ENCODE data around the gene ALDH1A3.

The ALDH1A3 gene

GRCh38 chr15:100901702-100902435 lies 22.2 kb downstream of the ALDH1A3 start:
- no peak for DNase-seq (ENCODE audit: low read depth in 2 of 2)

GRCh38 chr15:100902436-100903167 lies 23.0 kb downstream of the ALDH1A3 start:
- DNase-seq (ENCODE audit: low read depth in 2 of 2), result peak in 1 of 2 experiments; percentile 41

- DNase-seq (ENCODE audit: low read depth in 2 of 2), result no peak
Observed at GRCh38 chr15:100903168-100903554, 23.5 kb downstream of the ALDH1A3 start.

GRCh38 chr15:100905850-100906249 lies 26.2 kb downstream of the ALDH1A3 start:
- no peak for DNase-seq (ENCODE audit: low read depth in 2 of 2)

- no peak for DNase-seq (ENCODE audit: low read depth in 2 of 2)
Observed at GRCh38 chr15:100908466-100908865, 28.8 kb downstream of the ALDH1A3 start.

- DNase-seq (ENCODE audit: low read depth in 2 of 2), result no peak
Observed at GRCh38 chr15:100909565-100909964, 29.9 kb downstream of the ALDH1A3 start.

- DNase-seq (ENCODE audit: low read depth in 2 of 2), result no peak
Observed at GRCh38 chr15:100909989-100910955, 30.6 kb downstream of the ALDH1A3 start.

GRCh38 chr15:100911086-100911485 lies 31.5 kb downstream of the ALDH1A3 start:
- DNase-seq (ENCODE audit: low read depth in 2 of 2), result no peak

GRCh38 chr15:100913961-100914360 lies 34.3 kb downstream of the ALDH1A3 start:
- no peak for DNase-seq (ENCODE audit: low read depth in 2 of 2)

GRCh38 chr15:100914876-100915275 lies 35.2 kb downstream of the ALDH1A3 start:
- DNase-seq (ENCODE audit: low read depth in 2 of 2), result no peak

GRCh38 chr15:100918034-100918689 lies 38.5 kb downstream of the ALDH1A3 start:
- DNase-seq (ENCODE audit: low read depth in 2 of 2), result no peak

GRCh38 chr15:100918690-100919480 lies 39.3 kb downstream of the ALDH1A3 start, which contains the start of gene LRRK1:
TSS of gene LRRK1 (plus strand) at chr15:100919357. CDS start at chr15:100924633, 5,276 bp downstream.
- no peak for DNase-seq (ENCODE audit: low read depth in 2 of 2)

GRCh38 chr15:100919481-100920405 lies 40.1 kb downstream of the ALDH1A3 start:
- DNase-seq (ENCODE audit: low read depth in 2 of 2), result no peak

- DNase-seq (ENCODE audit: low read depth in 2 of 2), result no peak
Observed at GRCh38 chr15:100920516-100921135, 41.0 kb downstream of the ALDH1A3 start.

- DNase-seq (ENCODE audit: low read depth in 2 of 2), result no peak
Observed at GRCh38 chr15:100922192-100923040, 42.8 kb downstream of the ALDH1A3 start.

- no peak for DNase-seq (ENCODE audit: low read depth in 2 of 2)
Observed at GRCh38 chr15:100923076-100923475, 43.4 kb downstream of the ALDH1A3 start.

- DNase-seq (ENCODE audit: low read depth in 2 of 2), result no peak
Observed at GRCh38 chr15:100923902-100924301, 44.3 kb downstream of the ALDH1A3 start.

GRCh38 chr15:100924436-100924835 lies 44.8 kb downstream of the ALDH1A3 start:
- no peak for DNase-seq (ENCODE audit: low read depth in 2 of 2)
